Gastroesophageal sphincter (tissue), 4 donors: ENCODE measurements around the gene FNIP2. TPM values are rescaled to one million over a fixed set of nuclear protein-coding genes. Genes with fewer than 3 reads are reported as not detected.
A peak's percentile ranks its signal among the peaks of the same experiment; 100 is the strongest.
"Not testable (repeated sequence)": the region's sequence is repeated elsewhere in the genome, so short reads cannot be mapped to it uniquely, and the experiment has no call there.

Source experiments
- ATAC-seq: fragments of 150-250 bp; one replicate; pipeline ENCODE4 v1.9.1; 2016; ENCODE audit warnings: mild to moderate bottlenecking, moderate library complexity
- H3K27ac ChIP-seq, 4 donors: fragments of 200-600 bp; sonication (generic) in 3 of 4; 1 replicate in 3 of 4; 2 replicates in 1 of 4; pipeline ENCODE4 v1.5.1; 2016 to 2019
- H3K27me3 ChIP-seq: fragments of 200-600 bp; sonication (generic); one replicate; pipeline ENCODE4 v1.5.1; 2019
- H3K36me3 ChIP-seq, 2 donors: fragments of 200-600 bp; sonication (generic); one replicate each; pipeline ENCODE4 v1.5.1; 2019; ENCODE audit warnings: control low read depth in 1 of 2
- H3K4me1 ChIP-seq, 3 donors: fragments of 200-600 bp; sonication (generic); 1 replicate in 2 of 3; 2 replicates in 1 of 3; pipeline ENCODE4 v1.5.1; 2016 to 2019; ENCODE audit warnings: control low read depth in 2 of 3
- H3K4me3 ChIP-seq, 2 donors: fragments of 200-600 bp; sonication (generic); one replicate each; pipeline ENCODE4 v1.5.1; 2019; ENCODE audit warnings: mild to moderate bottlenecking in 1 of 2, moderate library complexity in 1 of 2
- H3K9me3 ChIP-seq, 3 donors: fragments of 200-600 bp; sonication (generic); one replicate each; pipeline ENCODE4 v1.5.1; 2017 to 2019; ENCODE audit warnings: control low read depth in 2 of 3
- EP300 ChIP-seq: sonication (generic); formaldehyde crosslinking; IDR thresholded peaks from one replicate; pipeline ENCODE4 v1.6.1; 2017; ENCODE audit warnings: antibody characterized with exemption, mild to moderate bottlenecking
- POLR2A ChIP-seq, 2 donors: fragments of 450-650 bp; IDR thresholded peaks; one replicate each; pipeline ENCODE4 v1.6.1; 2017; ENCODE audit warnings: antibody characterized with exemption in 2 of 2, mild to moderate bottlenecking in 2 of 2, moderate library complexity in 1 of 2
- POLR2AphosphoS5 ChIP-seq: sonication (generic); formaldehyde crosslinking; IDR thresholded peaks from one replicate; pipeline ENCODE4 v1.6.1; 2017; ENCODE audit warnings: antibody characterized with exemption
- WGBS, 2 donors: methylation state at CpG; one replicate each; pipeline ENCODE4 v1.1.5; 2018; ENCODE audit warnings: low coverage in 1 of 2; 5-methylcytosine and 5-hydroxymethylcytosine counted together
- total RNA-seq, 4 donors: library from RNA; depleted of rRNA; stranded (reverse); fragments of >200 nt; gene quantifications; one replicate each; pipeline ENCODE4 v1.1.0, GENCODE V29; 2016
- TF ChIP-seq, protein P1 (sequence below), 4 experiments: fragments of 200-600 bp in 2 of 4; fragments of 450-650 bp in 2 of 4; sonication (generic) in 1 of 4; IDR thresholded peaks; one replicate each; pipeline ENCODE4 v1.5.1; 2017 to 2019; ENCODE audit warnings: antibody characterized with exemption in 4 of 4, mild to moderate bottlenecking in 2 of 4, moderate library complexity in 2 of 4

FNIP2 gene
- total RNA-seq, 4 donors from 2014 or later, result 53.0 to 135 (median 70.5) TPM

DNA sequence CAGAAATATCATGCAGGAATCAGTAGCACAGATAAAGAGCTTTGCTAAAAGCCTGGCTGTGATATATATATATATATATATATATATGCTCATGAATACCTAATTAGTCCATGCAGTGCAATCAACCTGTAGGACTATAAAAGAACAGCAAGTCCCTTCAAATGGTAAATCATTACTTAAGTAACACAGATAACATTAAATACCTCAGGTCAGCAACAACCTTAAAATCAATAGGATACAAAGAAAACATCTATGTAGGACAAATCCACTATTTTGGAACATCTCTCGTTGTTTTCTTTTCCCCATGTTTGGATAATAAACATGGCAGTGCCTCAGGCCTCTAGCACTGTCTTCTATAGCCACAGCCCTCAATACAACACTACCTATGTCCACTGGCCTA lies 106.6 kb downstream of the FNIP2 start:
- ATAC-seq, result no peak
- WGBS, 2 donors, result 94% methylated on average over 1 of the region's 1 CpG
- H3K36me3 ChIP-seq, result peaks cover 0 to 52% of the 10 kb centered on the region in 2 donors
- H3K4me1 ChIP-seq, result peaks cover 0 to 22% (median 0%) of the 10 kb centered on the region in 3 donors
- H3K9me3 ChIP-seq, result no peaks in the 10 kb centered on the region
- H3K27ac ChIP-seq, result no peak overlapping the region
- H3K27me3 ChIP-seq, result no peaks in the 10 kb centered on the region
- TF ChIP-seq POLR2A (IDR thresholded peaks at IDR 0.05) (no peak), EP300 (no peak), POLR2AphosphoS5 (no peak)
- TF ChIP-seq, protein P1, sequence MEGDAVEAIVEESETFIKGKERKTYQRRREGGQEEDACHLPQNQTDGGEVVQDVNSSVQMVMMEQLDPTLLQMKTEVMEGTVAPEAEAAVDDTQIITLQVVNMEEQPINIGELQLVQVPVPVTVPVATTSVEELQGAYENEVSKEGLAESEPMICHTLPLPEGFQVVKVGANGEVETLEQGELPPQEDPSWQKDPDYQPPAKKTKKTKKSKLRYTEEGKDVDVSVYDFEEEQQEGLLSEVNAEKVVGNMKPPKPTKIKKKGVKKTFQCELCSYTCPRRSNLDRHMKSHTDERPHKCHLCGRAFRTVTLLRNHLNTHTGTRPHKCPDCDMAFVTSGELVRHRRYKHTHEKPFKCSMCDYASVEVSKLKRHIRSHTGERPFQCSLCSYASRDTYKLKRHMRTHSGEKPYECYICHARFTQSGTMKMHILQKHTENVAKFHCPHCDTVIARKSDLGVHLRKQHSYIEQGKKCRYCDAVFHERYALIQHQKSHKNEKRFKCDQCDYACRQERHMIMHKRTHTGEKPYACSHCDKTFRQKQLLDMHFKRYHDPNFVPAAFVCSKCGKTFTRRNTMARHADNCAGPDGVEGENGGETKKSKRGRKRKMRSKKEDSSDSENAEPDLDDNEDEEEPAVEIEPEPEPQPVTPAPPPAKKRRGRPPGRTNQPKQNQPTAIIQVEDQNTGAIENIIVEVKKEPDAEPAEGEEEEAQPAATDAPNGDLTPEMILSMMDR (IDR thresholded peaks at IDR 0.05), result no peak
- H3K4me3 ChIP-seq, result no peak overlapping the region

DNA sequence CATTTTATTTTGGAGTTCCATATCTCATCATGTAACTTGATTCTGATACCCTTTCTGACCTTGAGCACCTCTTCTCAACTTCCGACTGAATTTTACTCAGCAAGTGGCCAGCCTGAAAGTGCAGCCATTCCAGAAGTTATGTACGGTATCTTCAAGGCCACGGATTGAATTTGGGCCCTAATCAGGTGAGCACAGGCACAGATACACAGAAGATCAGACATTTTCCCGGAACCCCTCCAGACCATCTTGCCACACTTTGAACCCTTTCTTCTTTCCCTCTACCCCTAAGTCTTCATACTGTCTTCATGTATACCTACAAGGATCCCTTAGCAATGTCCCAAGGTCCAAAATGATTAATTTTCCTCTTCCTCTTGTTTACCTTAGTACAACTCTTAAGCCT lies 108.2 kb downstream of the FNIP2 start:
- no peaks in the 10 kb centered on the region for H3K9me3 ChIP-seq
- TF ChIP-seq, protein P1 (IDR thresholded peaks at IDR 0.05), result no peak
- TF ChIP-seq POLR2A (IDR thresholded peaks at IDR 0.05) (no peak), POLR2AphosphoS5 (no peak), EP300 (no peak)
- H3K4me3 ChIP-seq, result no peak overlapping the region
- H3K27ac ChIP-seq, result no peak overlapping the region
- ATAC-seq, result no peak
- peaks cover 0 to 16% (median 0%) of the 10 kb centered on the region in 3 donors for H3K4me1 ChIP-seq
- no peaks in the 10 kb centered on the region for H3K27me3 ChIP-seq
- WGBS, 2 donors, result 78 to 100% methylated on average over 1 to 4 of the region's 4 CpGs
- peaks cover 0 to 49% of the 10 kb centered on the region in 2 donors for H3K36me3 ChIP-seq

DNA sequence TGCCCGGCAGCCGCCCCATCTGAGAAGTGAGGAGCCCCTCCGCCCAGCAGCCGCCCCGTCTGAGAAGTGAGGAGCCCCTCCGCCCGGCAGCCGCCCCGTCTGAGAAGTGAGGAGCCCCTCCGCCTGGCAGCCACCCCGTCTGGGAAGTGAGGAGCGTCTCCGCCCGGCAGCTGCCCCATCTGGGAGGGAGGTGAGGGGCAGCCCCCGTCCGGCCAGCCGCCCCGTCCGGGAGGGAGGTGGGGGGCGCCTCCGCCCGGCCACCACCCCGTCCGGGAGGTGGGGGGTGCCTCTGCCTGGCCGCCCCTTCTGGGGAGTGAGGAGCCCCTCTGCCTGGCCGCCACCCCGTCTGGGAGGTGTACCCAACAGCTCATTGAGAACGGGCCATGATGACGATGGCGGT lies 113.3 kb downstream of the FNIP2 start:
- Histone ChIP-seq H3K4me1 (peaks cover 0 to 17% (median 4%) of the 10 kb centered on the region in 3 donors), H3K36me3 (peaks cover 0 to 48% of the 10 kb centered on the region in 2 donors)
- not testable (repeated sequence) for H3K27me3 ChIP-seq, H3K27ac ChIP-seq, H3K4me3 ChIP-seq, ATAC-seq, H3K9me3 ChIP-seq
- 100% methylated on average over 2 of the region's 30 CpGs; no CpG with 5 or more reads in 1 of the 2 donors for WGBS, 2 donors

DNA sequence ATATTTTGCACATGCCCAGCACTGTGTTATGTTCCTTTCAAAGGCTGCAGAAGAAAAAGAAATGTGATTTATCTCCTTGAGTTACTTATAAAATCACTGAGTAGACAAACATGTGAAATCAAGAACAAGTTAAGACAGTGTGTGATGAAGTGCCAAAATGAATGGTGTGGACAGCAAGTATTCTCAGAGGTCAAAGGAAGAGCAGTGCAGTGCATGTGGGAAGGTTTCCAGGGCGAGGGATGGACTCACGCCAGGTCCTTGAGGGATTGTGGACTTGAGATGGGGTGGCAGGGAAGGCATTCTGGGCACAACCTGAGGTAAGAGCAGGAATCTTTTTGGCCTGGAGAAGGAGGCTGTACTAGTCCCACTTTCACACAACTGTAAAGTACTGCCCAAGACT lies 115.5 kb downstream of the FNIP2 start:
- 94% methylated on average over 2 of the region's 2 CpGs; no CpG with 5 or more reads in 1 of the 2 donors for WGBS, 2 donors
- Histone ChIP-seq H3K27me3 (no peaks in the 10 kb centered on the region), H3K4me1 (peaks cover 0 to 17% (median 4%) of the 10 kb centered on the region in 3 donors), H3K36me3 (peaks cover 0 to 40% of the 10 kb centered on the region in 2 donors), H3K27ac (peak overlapping the region in 1 of 4 donors; percentile 49), H3K9me3 (no peaks in the 10 kb centered on the region), H3K4me3 (no peak overlapping the region)
- ATAC-seq, result no peak
- no peak for TF ChIP-seq POLR2AphosphoS5
- TF ChIP-seq EP300, result no peak
- TF ChIP-seq, protein P1 (IDR thresholded peaks at IDR 0.05), result no peak
- TF ChIP-seq POLR2A (IDR thresholded peaks at IDR 0.05), result no peak

DNA sequence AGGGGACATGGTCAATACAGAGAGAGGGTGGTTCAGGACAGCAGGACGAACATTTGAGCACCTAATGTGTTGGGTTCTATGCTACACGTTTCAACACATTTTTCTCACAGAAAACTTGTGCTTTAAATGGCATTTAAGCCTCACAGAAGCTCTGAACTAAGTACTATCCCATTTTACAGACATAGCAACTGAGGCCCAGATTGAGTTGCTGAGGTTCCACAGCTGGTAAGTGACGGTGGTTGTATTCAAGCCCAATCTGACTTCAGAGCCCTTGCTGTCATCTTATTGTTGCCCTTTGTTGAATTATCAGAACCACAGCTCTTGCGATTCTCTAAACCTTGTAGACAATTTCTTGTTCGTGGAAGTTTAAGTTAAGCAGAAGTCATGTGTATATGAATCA lies 116.7 kb downstream of the FNIP2 start:
- 89 to 90% methylated on average over 5 of the region's 5 CpGs for WGBS, 2 donors
- Histone ChIP-seq H3K27me3 (no peaks in the 10 kb centered on the region), H3K9me3 (no peaks in the 10 kb centered on the region), H3K4me3 (no peak overlapping the region), H3K27ac (no peak overlapping the region), H3K4me1 (peaks cover 0 to 17% (median 4%) of the 10 kb centered on the region in 3 donors), H3K36me3 (peaks cover 0 to 36% of the 10 kb centered on the region in 2 donors)
- ATAC-seq, result no peak
- TF ChIP-seq POLR2A (IDR thresholded peaks at IDR 0.05) (no peak), EP300 (no peak), POLR2AphosphoS5 (no peak)
- TF ChIP-seq, protein P1 (IDR thresholded peaks at IDR 0.05), result no peak
